NCI-H748 (cell line): ENCODE results near the gene BOLA2B.
"Not testable (repeated sequence)": the region's sequence is repeated elsewhere in the genome, so short reads cannot be mapped to it uniquely, and the experiment has no call there.

Experiments used
- DNase-seq: peaks from one replicate; lab custom pipeline; 2025; ENCODE audit not compliant: unreplicated experiment; lab: John Stamatoyannopoulos, UW

The BOLA2B gene

DNA sequence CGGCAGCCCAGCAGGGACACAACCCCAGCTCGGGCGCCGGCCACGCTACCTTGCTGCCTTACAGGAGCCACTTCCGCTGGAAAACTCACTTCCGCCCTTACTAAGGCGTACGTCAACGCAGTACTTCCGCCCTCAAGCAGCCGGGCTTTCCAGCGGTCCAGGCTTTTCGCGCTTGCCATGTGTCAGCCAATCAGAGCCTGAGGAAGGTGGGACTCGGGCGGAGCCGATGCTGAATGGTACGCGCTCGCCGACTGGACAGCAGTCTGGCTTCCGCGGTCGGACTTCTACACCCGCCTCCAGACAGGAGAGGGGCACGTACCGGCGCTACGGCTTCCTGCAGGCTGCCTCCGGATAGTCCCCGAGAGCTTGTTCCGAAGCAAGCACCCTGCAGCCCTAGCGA lies at the start of gene BOLA2B, which contains the start of gene SLX1A:
BOLA2B (minus strand) TSS at position 52 of the 400 bp plus-strand sequence. CDS start 71 bp downstream, outside the sequence.
SLX1A (plus strand) TSS at position 261 of the 400 bp plus-strand sequence. CDS start 210 bp downstream, outside the sequence.
- DNase-seq: not testable (repeated sequence)

DNA sequence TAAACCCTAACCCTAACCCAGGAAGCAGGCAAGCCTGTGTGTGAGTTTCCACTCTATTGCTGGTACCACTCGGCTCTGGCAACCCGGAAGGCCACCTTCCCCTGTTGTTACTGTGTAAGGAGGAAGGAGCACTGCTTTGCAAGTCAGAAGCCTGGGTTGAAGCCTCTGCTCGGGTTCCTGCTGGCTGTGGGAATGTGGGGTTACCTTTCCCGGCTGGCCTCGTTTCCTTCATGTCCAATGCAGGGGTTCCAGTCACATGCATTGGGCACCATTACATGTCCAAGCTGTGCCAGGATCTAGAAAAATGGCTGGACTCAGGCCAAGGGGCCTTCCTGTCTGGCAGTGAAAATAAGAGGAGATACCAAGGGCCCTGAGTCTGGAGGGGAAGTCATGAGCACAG lies 23.6 kb upstream of the BOLA2B start:
- not testable (repeated sequence) for DNase-seq

GRCh38 chr16:30211414-30211813 lies 17.9 kb upstream of the BOLA2B start:
- DNase-seq: not testable (repeated sequence)

DNA sequence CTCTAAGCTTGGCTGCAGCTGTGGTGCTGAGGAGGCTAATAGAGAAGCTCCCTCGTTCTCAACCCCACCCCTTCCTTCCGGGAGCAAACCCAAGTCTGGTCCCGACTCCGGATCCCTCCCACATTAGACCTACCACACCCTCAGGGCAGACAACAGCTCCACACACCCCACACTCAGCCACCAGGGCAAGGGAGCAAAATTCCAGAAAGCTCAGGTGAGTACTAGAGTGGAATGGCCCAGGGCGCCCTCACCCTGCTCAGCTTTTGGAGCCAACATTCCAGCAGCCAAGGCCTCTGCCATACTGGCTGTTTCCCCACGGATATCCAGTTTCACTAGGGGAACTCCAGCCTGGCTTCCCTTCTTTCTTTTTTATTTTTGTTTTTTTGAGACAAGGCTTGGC lies 15.6 kb upstream of the BOLA2B start:
- not testable (repeated sequence) for DNase-seq

DNA sequence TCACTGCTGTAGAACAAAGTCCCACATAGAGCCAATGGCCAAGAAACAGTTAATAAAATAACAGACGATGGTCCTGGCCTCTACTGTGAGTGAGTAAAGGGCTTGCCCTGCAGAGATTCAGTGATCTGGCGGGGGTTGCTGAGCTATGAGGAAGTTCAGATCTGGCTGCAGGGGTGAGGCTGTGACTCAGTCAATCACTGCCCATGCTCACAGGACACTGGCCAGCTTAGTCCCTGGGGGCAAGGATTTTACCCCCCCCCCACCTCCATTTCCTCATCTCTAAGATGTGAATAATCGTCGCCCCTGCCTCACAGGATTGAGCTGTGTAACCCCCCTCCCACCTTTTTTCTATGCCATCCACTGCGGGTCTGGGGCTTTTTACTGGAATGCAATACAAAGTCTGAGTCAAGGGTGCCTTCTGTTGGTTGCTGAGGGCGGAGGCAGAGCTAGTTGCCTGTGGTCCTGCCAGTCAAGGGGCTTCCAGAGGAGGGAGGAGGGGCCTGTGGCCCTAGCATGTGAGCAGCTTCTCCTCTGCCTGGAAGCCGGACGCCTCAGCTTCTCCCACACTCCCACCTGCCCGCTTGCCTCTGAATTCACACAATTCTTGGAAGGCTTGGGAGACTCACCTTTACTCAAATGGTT lies 13.7 kb upstream of the BOLA2B start:
- DNase-seq: not testable (repeated sequence)

DNA sequence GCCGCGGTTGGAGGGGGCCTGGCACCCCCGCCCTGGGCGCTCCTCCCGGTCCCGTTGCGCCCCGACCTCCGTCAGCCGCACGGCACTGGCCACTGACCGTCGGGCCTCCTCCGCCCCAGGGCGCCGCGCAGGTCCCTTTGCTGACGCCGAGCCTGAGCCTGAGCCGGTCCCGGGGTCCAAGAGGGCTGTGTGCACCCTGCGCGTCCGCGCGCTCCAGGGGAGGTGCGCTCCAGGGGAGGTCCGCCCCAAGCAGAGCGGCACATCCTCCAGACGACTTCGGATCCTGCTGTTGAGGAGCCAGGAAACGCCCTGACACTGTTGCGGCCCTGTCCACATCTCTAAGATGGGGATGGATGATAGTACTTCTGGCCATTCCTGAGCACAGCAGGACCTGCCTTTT lies 12.8 kb upstream of the BOLA2B start:
- not testable (repeated sequence) for DNase-seq

- not testable (repeated sequence) for DNase-seq
Measured at GRCh38 chr16:30205541-30206236, 12.2 kb upstream of the BOLA2B start.

DNA sequence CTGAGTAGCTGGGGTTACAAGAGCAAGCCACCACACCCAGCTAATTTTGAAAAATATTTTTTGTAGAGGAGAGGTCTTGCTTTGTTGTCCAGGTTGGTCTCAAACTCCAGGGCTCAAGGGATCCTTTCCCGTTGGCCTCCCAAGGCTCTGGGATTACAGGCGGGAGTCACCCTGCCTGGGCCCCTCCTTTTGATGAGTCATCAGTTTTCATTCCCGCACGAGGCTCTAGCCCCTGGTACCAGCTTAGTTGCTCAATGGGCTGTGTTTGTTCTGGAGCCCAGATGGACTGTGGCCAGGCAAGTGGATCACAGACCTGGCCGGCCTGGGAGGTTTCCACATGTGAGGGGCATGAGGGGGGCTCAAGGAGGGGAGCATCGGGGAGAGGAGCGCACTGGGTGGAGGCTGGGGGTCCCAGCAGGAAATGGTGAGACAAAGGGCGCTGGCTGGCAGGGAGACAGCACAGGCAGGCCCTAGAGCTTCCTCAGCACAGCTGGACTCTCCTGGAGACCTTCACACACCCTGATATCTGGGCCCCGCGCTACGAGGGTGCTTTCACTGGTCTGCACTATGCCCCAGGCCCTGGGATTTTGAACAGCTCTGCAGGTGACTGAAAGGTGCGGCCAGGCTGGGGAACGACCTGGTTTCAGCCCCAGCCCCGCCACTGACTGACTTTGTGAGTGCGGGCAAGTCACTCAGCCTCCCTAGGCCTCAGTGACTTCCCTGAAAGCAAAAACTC lies 6.3 kb upstream of the BOLA2B start:
- not testable (repeated sequence) for DNase-seq

GRCh38 chr16:30199049-30199448 lies 5.6 kb upstream of the BOLA2B start, which contains the start of gene SULT1A3:
TSS of gene SULT1A3 (plus strand) at chr16:30199255. CDS start at chr16:30200729, 1,474 bp downstream.
- not testable (repeated sequence) for DNase-seq

GRCh38 chr16:30197001-30197400 lies 3.5 kb upstream of the BOLA2B start:
- DNase-seq: not testable (repeated sequence)

- not testable (repeated sequence) for DNase-seq
Measured at GRCh38 chr16:30194172-30194925, 883 bp upstream of the BOLA2B start.

DNA sequence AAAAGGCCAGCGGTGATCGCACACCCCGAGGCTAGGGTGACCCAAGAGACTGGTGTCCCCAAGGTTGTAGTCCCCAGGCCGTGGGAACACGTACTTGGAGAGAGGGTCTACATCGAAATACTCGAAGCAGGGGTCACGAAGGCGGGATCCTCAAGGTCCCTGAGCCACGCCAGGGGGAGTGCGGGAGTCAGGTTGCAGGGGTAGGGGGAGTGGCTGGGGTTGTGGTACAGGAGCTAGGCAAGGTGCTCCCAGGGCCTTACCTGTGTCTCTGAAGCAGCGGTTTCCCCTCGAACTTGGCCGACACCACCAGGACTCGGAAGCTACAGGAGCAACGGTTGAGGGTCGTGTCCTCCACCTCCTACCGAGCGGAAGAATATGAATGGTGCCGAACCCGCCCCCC lies 368 bp downstream of the BOLA2B start:
- DNase-seq: not testable (repeated sequence)

DNA sequence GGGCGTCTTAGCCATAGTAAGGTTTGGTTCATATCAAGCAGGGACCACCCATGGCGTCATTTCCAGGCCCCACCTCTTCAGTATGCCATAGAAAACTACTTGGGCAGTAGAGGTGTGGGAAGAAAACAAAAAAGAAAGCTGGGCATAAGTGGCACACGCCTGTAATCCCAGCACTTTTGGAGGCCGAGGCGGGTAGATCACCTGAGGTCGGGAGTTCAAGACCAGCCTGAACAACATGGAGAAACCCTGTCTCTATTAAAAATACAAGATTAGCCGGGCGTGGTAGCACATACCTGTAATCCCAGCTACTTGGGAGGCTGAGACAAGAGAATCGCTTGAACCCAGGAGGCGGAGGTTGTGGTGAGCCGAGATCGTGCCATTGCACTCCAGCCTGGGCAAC lies 2.3 kb downstream of the BOLA2B start:
- not testable (repeated sequence) for DNase-seq

DNA sequence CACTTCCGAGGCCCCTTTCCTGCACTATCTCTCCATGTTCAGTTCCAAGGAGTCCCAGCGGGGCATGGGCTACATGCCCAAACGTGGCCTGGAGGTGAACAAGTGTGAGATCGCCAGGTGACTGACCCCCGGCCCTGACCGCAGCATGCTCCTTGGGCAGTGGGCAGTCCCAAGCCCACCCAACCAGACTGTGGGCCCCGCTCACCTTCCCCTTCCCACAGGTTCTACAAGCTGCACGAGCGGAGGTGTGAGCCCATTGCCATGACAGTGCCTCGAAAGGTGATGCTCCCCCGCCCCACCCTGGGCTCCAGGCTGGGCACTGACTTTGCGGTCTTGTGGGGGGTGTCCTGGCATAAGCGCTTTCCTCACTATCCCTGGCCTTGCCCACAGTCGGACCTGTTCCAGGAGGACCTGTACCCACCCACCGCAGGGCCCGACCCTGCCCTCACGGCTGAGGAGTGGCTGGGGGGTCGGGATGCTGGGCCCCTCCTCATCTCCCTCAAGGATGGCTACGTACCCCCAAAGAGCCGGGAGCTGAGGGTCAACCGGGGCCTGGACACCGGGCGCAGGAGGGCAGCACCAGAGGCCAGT lies 5.4 kb downstream of the BOLA2B start:
- no peak for DNase-seq

DNA sequence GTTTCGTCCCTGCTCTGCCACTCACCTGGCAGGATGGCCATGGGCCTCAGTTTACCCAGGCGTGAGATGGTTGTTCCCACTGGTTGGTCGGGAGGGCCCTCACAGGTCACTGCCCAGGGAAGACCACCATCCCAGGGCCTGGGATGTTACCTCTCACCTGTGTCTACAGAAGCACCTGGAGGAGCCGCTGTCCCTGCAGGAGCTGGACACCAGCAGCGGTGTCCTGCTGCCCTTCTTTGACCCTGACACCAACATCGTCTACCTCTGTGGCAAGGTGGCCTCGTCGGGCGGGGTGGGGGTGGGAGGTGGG lies 6.0 kb downstream of the BOLA2B start:
- no peak for DNase-seq

GRCh38 chr16:30186782-30187555 lies 6.5 kb downstream of the BOLA2B start:
- DNase-seq: no peak

- no peak for DNase-seq
Measured at GRCh38 chr16:30186444-30186781, 7.1 kb downstream of the BOLA2B start.

GRCh38 chr16:30185683-30186421 lies 7.6 kb downstream of the BOLA2B start:
- no peak for DNase-seq
